SU-DHL-6 (cell line): ENCODE data around the gene DOC2A.

ENCODE experiments used
- H2AFZ ChIP-seq: fragments of 200-600 bp; sonication (generic); 2 replicates; pipeline ENCODE4 v1.6.1; 2014; ENCODE audit warnings: low read depth, mild to moderate bottlenecking, moderate library complexity, mixed read lengths, antibody characterized with exemption, low read length; ENCODE audit not compliant: severe bottlenecking
- H3F3A ChIP-seq: fragments of 200-600 bp; shearing (Covaris generic); 2 replicates; pipeline ENCODE4 v1.6.0; 2016; ENCODE audit warnings: antibody characterized with exemption, mild to moderate bottlenecking; ENCODE audit not compliant: insufficient read depth
- H3K27ac ChIP-seq: fragments of 200-600 bp; sonication (generic); 2 replicates; pipeline ENCODE4 v1.5.1; 2016; ENCODE audit warnings: low read depth, mild to moderate bottlenecking, low read length, moderate library complexity, mixed read lengths
- H3K27me3 ChIP-seq: fragments of 200-600 bp; sonication (generic), shearing (Covaris generic); 2 replicates; pipeline ENCODE4 v1.6.0; 2014; ENCODE audit warnings: mild to moderate bottlenecking, low read length
- H3K36me3 ChIP-seq: fragments of 200-600 bp; sonication (generic); 2 replicates; pipeline ENCODE4 v1.6.1; 2014; ENCODE audit warnings: mild to moderate bottlenecking, low read length, mixed read lengths
- H3K4me2 ChIP-seq: fragments of 300-600, 200-600 bp; shearing (Covaris generic), sonication (generic); 2 replicates; pipeline ENCODE4 v1.6.0; 2014; ENCODE audit warnings: low read length, low read depth, mild to moderate bottlenecking; ENCODE audit not compliant: poor library complexity, severe bottlenecking
- H3K4me3 ChIP-seq: fragments of 200-600 bp; sonication (generic); 2 replicates; pipeline ENCODE4 v1.5.1; 2014; ENCODE audit warnings: antibody characterized with exemption, low read length, mild to moderate bottlenecking, mixed read lengths; ENCODE audit not compliant: insufficient read depth, poor library complexity, severe bottlenecking
- H3K79me2 ChIP-seq: fragments of 200-600 bp; sonication (generic); 2 replicates; pipeline ENCODE4 v1.6.1; 2014; ENCODE audit warnings: mild to moderate bottlenecking, low read length, moderate library complexity; ENCODE audit not compliant: insufficient read depth
- H3K9ac ChIP-seq: fragments of 200-600 bp; sonication (generic); 2 replicates; pipeline ENCODE4 v1.7.0; 2014; ENCODE audit warnings: mild to moderate bottlenecking, low read length
- H3K9me2 ChIP-seq: fragments of 200-600 bp; sonication (generic); replicated peaks from 2 replicates; pipeline ENCODE4 v1.6.1; 2014; ENCODE audit warnings: low read length; ENCODE audit not compliant: insufficient read depth
- H3K9me3 ChIP-seq: fragments of 200-600 bp; sonication (generic); 2 replicates; pipeline ENCODE4 v1.6.1; 2014; ENCODE audit warnings: low read length, mixed read lengths; ENCODE audit not compliant: insufficient read depth
- H4K20me1 ChIP-seq: fragments of 200-600 bp; sonication (generic); 2 replicates; pipeline ENCODE4 v1.6.1; 2014; ENCODE audit warnings: low read depth, mild to moderate bottlenecking, antibody characterized with exemption, low read length, moderate library complexity, mixed read lengths
- CTCF ChIP-seq: fragments of 200-600 bp; sonication (generic); IDR thresholded peaks from one replicate; pipeline ENCODE4 v1.5.1; 2017; ENCODE audit warnings: antibody characterized with exemption, mild to moderate bottlenecking, low read length, moderate library complexity; ENCODE audit not compliant: insufficient read depth, poor library complexity, severe bottlenecking
- EZH2phosphoT487 ChIP-seq: fragments of 200-600 bp; sonication (generic), shearing (Covaris generic); conservative IDR thresholded peaks from 2 replicates; pipeline ENCODE4 v1.6.1; 2018; ENCODE audit warnings: mild to moderate bottlenecking, antibody characterized with exemption, low read length, moderate library complexity, mixed read lengths

The DOC2A gene

GRCh38 chr16:30033270-30033669 is 22.4 kb upstream of the DOC2A start:
- H3K27me3 ChIP-seq: no peaks in the 10 kb centered on the region
- no peaks in the 10 kb centered on the region for H4K20me1 ChIP-seq
- no peaks in the 10 kb centered on the region for H3F3A ChIP-seq
- no peaks in the 10 kb centered on the region for H3K9me3 ChIP-seq
- TF ChIP-seq CTCF (no peak), EZH2phosphoT487 (no peak)
- H3K9ac ChIP-seq: no peak overlapping the region
- no peak overlapping the region for H3K4me3 ChIP-seq
- no peak overlapping the region for H2AFZ ChIP-seq
- H3K4me2 ChIP-seq: no peak overlapping the region
- H3K9me2 ChIP-seq: no peaks in the 10 kb centered on the region
- no peaks in the 10 kb centered on the region for H3K36me3 ChIP-seq
- H3K27ac ChIP-seq: no peak overlapping the region
- no peaks in the 10 kb centered on the region for H3K79me2 ChIP-seq

GRCh38 chr16:30032083-30032819 is 21.4 kb upstream of the DOC2A start:
- H3F3A ChIP-seq: no peaks in the 10 kb centered on the region
- H4K20me1 ChIP-seq: no peaks in the 10 kb centered on the region
- no peaks in the 10 kb centered on the region for H3K9me2 ChIP-seq
- no peak overlapping the region for H3K27ac ChIP-seq
- TF ChIP-seq EZH2phosphoT487 (no peak), CTCF (peak; percentile 76)
- no peaks in the 10 kb centered on the region for H3K27me3 ChIP-seq
- no peaks in the 10 kb centered on the region for H3K9me3 ChIP-seq
- no peaks in the 10 kb centered on the region for H3K79me2 ChIP-seq
- H3K9ac ChIP-seq: no peak overlapping the region
- no peaks in the 10 kb centered on the region for H3K36me3 ChIP-seq
- no peak overlapping the region for H3K4me3 ChIP-seq
- no peak overlapping the region for H2AFZ ChIP-seq
- H3K4me2 ChIP-seq: no peak overlapping the region

- H3K4me3 ChIP-seq: no peak overlapping the region
- TF ChIP-seq CTCF: no peak
- no peak for TF ChIP-seq EZH2phosphoT487
- no peak overlapping the region for H3K4me2 ChIP-seq
- no peaks in the 10 kb centered on the region for H3K9me3 ChIP-seq
- H3K79me2 ChIP-seq: no peaks in the 10 kb centered on the region
- H4K20me1 ChIP-seq: no peaks in the 10 kb centered on the region
- no peaks in the 10 kb centered on the region for H3K36me3 ChIP-seq
- no peaks in the 10 kb centered on the region for H3K27me3 ChIP-seq
- H3K9me2 ChIP-seq: no peaks in the 10 kb centered on the region
- H3K9ac ChIP-seq: no peak overlapping the region
- no peak overlapping the region for H2AFZ ChIP-seq
- no peak overlapping the region for H3K27ac ChIP-seq
- no peaks in the 10 kb centered on the region for H3F3A ChIP-seq
These were observed 20.7 kb upstream of the DOC2A start for GRCh38 chr16:30031477-30031918.
